ENCODE measurements around the gene PEX26.
"Not testable (repeated sequence)": the region's sequence is repeated elsewhere in the genome, so short reads cannot be mapped to it uniquely, and the experiment has no call there.

PEX26 gene

GRCh38 chr22:18056807-18057474 is 20.8 kb upstream of the PEX26 start:
- no peak for DNase-seq

- DNase-seq = no peak
Measured at GRCh38 chr22:18057568-18058209, 20.1 kb upstream of the PEX26 start.

GRCh38 chr22:18058371-18059093 is 19.3 kb upstream of the PEX26 start:
- DNase-seq = no peak

- DNase-seq = no peak
Measured at GRCh38 chr22:18059094-18059417, 18.7 kb upstream of the PEX26 start.

GRCh38 chr22:18059473-18059872 is 18.3 kb upstream of the PEX26 start:
- DNase-seq = no peak

- no peak for DNase-seq
Measured at GRCh38 chr22:18059991-18060390, 17.8 kb upstream of the PEX26 start.

- no peak for DNase-seq
Measured at GRCh38 chr22:18060646-18061620, 16.9 kb upstream of the PEX26 start.

- no peak for DNase-seq
Measured at GRCh38 chr22:18062421-18062820, 15.4 kb upstream of the PEX26 start.

GRCh38 chr22:18063306-18063705 is 14.5 kb upstream of the PEX26 start:
- DNase-seq = no peak

GRCh38 chr22:18063715-18064114 is 14.1 kb upstream of the PEX26 start:
- not testable (repeated sequence) for DNase-seq

GRCh38 chr22:18064636-18065035 is 13.2 kb upstream of the PEX26 start:
- DNase-seq = no peak

GRCh38 chr22:18065256-18065655 is 12.5 kb upstream of the PEX26 start:
- DNase-seq = peak; percentile 15

GRCh38 chr22:18066181-18066859 is 11.5 kb upstream of the PEX26 start:
- no peak for DNase-seq

- DNase-seq = no peak
Measured at GRCh38 chr22:18067121-18067520, 10.7 kb upstream of the PEX26 start.

GRCh38 chr22:18067548-18068341 is 10.0 kb upstream of the PEX26 start:
- no peak for DNase-seq

- no peak for DNase-seq
Measured at GRCh38 chr22:18068381-18068988, 9.3 kb upstream of the PEX26 start.

GRCh38 chr22:18069041-18069440 is 8.7 kb upstream of the PEX26 start:
- DNase-seq = no peak

- no peak for DNase-seq
Measured at GRCh38 chr22:18070041-18070440, 7.7 kb upstream of the PEX26 start.

GRCh38 chr22:18070556-18071306 is 7.1 kb upstream of the PEX26 start:
- DNase-seq = no peak

- DNase-seq = not testable (repeated sequence)
Measured at GRCh38 chr22:18071307-18071967, 6.4 kb upstream of the PEX26 start.
